Measurements from ENCODE around the gene WNT3A.

WNT3A gene

DNA sequence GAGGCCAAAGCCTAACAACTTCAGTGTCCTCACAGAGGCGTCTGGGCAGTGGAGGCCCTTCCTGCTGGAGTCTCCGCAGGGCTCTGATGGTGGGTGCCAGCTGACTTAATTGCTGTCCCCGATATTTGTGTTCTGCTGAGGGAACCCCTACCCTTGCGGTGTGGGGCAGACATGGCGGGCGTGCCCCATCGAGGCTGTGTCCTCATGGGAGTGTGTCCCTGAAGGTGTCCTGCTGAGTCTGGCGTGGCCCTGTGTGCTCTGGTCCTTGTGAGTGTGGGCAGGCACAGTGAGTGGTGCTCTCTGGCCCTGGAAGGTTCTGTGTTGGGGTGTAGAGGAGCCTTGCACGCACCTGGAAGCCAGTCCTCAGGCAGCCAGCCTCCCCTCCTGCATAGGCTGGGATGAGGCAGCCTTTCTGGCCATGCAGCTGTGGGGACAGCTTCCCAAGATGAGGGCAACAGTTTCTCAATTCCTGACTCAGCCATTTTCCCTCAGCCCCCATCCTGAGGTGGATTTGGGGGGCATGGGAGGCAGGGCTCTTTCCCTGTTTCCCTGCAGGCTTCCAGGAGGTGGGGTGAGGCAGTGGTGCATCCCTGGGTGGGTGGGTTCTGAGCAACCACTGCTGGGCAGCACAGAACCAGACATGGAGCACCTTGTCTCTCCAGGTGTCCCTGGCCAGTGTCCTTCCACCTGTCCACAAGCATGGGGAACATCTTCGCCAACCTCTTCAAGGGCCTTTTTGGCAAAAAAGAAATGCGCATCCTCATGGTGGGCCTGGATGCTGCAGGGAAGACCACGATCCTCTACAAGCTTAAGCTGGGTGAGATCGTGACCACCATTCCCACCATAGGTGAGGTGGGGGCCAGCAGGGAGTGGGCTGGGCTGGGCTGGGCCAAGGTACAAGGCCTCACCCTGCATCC lies 89.9 kb downstream of the WNT3A start (continued):
- TF ChIP-seq HIC1 (tag by site-specific recombination; IDR thresholded peaks at IDR 0.05) (peak; percentile 18; the same call in 1 of the 2 replicates), ZNF561 (tag by site-specific recombination; IDR thresholded peaks at IDR 0.05; ENCODE audit: borderline replicate concordance) (no peak), ZNF48 (tag by site-specific recombination; IDR thresholded peaks at IDR 0.05) (no peak), GLIS2 (tag by site-specific recombination; IDR thresholded peaks at IDR 0.05) (0 out of 2 replicates have a peak, but pooled peaks have one; percentile 25)

- Histone ChIP-seq H3K27ac (ENCODE audit: extremely low read depth, low read depth, low read length) (no peak overlapping the region), H3K9me3 (ENCODE audit: control insufficient read depth, insufficient read depth, low read depth, low read length) (no peaks in the 10 kb centered on the region), H3K36me3 (ENCODE audit: control insufficient read depth in 2 of 2, insufficient read depth in 1 of 2, low read length in 2 of 2) (peaks cover 6 to 87% of the 10 kb centered on the region in 2 experiments; a peak in 2 of 3 replicates), H3K4me1 (ENCODE audit: control insufficient read depth, insufficient read depth, low read length) (no peaks in the 10 kb centered on the region; the same call in 1 of the 2 replicates), H3K4me3 (ENCODE audit: low read depth, low read length) (no peak overlapping the region)
- ChIA-PET POLR2A (interaction anchor here (0.9 to 4.5 kb wide), 3 partner anchors 13 to 98 kb away, joined by 3 to 21 read pairs (median 3); partner anchors contain the start of gene ARF1), CTCF (interaction anchor here (0.6 to 4.3 kb wide), 4 partner anchors 9 to 99 kb away, joined by 3 to 20 read pairs (median 6); no protein-coding TSS in a partner anchor)
- TF ChIP-seq PRDM2 (tag by site-specific recombination; IDR thresholded peaks at IDR 0.05; ENCODE audit: borderline replicate concordance) (0 out of 2 replicates have a peak, but pooled peaks have one; percentile 40), HIC1 (tag by site-specific recombination; IDR thresholded peaks at IDR 0.05) (peak; percentile 24; the same call in 1 of the 2 replicates), ZNF202 (tag by site-specific recombination; IDR thresholded peaks at IDR 0.05; ENCODE audit: borderline replicate concordance) (0 out of 2 replicates have a peak, but pooled peaks have one; percentile 20), ZNF600 (tag by site-specific recombination; IDR thresholded peaks at IDR 0.05) (peak; percentile 91), SCRT2 (tag by site-specific recombination; IDR thresholded peaks at IDR 0.05) (no peak), ZNF837 (tag by site-specific recombination; IDR thresholded peaks at IDR 0.05) (no peak), ZBTB8A (tag by site-specific recombination; IDR thresholded peaks at IDR 0.05) (no peak)
These were observed 90.7 kb downstream of the WNT3A start for GRCh38 chr1:228097333-228098081.
